AG10803 (cell line): ENCODE data around the gene CCDC170.

ENCODE experiments used
- DNase-seq: peaks from one replicate; pipeline ENCODE4 v3.0.0; 2010; ENCODE audit warnings: low read depth
- H3K4me3 ChIP-seq: 2 replicates; pipeline ENCODE4 v1.5.1; 2011; ENCODE audit warnings: mild to moderate bottlenecking, low read length, control low read depth
- TF ChIP-seq, protein P1 (sequence below): conservative IDR thresholded peaks from 2 replicates; pipeline ENCODE4 v1.5.1; 2011; ENCODE audit warnings: mild to moderate bottlenecking, low read length, control low read depth, inconsistent platforms

Gene CCDC170

DNA sequence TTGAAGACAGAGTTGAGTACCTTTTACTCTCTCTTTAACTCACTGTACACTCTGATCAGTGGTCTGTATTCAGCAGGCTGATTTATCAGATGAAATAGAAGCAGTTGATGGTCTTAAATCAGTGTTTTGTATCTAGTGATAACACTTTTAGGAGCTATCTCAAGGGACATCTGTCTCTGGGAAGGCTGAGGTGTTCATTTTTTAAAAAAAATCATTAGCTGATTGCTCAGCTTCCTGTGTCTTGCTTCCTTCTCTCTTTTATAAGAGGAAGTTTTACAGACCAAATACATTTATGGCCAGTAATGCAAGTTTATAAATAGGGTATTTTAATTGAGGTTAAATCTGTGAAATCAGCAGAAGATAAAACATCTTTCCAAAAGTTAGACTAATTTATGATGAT is 12.0 kb upstream of the CCDC170 start:
- TF ChIP-seq, protein P1, sequence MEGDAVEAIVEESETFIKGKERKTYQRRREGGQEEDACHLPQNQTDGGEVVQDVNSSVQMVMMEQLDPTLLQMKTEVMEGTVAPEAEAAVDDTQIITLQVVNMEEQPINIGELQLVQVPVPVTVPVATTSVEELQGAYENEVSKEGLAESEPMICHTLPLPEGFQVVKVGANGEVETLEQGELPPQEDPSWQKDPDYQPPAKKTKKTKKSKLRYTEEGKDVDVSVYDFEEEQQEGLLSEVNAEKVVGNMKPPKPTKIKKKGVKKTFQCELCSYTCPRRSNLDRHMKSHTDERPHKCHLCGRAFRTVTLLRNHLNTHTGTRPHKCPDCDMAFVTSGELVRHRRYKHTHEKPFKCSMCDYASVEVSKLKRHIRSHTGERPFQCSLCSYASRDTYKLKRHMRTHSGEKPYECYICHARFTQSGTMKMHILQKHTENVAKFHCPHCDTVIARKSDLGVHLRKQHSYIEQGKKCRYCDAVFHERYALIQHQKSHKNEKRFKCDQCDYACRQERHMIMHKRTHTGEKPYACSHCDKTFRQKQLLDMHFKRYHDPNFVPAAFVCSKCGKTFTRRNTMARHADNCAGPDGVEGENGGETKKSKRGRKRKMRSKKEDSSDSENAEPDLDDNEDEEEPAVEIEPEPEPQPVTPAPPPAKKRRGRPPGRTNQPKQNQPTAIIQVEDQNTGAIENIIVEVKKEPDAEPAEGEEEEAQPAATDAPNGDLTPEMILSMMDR: no peak
- DNase-seq: no peak
- H3K4me3 ChIP-seq: no peak overlapping the region

DNA sequence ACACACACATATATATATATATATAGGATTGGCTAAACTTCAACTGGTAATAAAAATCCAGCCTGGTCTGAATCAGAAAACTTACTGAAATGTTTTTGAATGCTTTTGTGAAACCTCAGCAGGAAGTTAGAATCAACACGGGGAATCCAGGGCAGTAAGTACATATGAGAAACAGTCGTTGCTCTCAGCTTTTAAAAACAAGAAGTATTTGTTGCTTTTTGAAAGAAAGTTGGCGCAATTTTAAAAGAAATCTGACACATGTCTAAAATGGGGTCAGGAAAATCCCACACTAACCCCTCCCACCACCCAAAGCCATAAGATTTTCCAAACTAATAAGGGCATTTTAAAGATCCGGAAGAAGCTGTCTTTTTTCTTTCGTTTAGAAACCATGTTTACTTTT is 11.5 kb upstream of the CCDC170 start:
- TF ChIP-seq, protein P1: no peak
- peak overlapping the region; percentile 22 for H3K4me3 ChIP-seq
- peak; percentile 55 for DNase-seq

DNA sequence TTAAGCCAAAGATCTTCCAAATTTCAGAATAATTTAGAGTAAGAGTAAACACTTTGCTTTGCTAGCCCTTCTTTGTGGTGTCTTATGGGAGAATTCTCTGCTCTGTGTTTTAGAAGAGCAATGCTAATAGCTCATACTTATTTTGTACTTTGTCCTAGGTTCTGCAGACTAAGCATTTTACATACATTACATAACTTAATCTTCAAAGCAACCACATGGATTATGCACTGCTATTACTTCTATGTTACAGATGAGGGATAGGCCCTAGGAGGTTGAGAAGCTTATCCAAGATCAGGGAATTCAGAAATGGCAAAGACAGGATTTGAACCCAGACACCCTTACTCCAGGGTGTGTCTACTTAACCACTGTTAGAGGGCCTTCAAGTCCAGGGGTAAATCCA is 9.8 kb upstream of the CCDC170 start:
- TF ChIP-seq, protein P1: no peak
- H3K4me3 ChIP-seq: no peak overlapping the region
- no peak for DNase-seq

DNA sequence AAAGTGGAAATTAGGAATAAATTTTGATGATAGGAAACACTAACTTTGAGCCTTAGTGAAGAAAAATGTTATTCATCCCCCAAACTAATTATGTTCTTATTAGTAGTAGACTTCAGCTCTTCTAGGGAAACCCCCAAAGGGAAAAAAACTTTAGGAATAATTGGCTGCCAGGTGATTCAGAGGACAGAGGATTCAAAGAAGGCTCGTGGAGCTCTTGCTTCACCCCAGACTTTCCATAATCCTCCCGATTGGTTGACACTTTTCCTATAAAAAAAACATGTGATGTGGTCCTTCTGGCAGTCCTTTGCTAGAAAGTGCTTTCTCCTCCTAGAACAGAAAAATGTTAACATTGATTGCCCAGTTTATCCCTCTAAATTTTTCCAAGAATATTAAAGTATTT is 5.6 kb upstream of the CCDC170 start:
- DNase-seq: no peak

DNA sequence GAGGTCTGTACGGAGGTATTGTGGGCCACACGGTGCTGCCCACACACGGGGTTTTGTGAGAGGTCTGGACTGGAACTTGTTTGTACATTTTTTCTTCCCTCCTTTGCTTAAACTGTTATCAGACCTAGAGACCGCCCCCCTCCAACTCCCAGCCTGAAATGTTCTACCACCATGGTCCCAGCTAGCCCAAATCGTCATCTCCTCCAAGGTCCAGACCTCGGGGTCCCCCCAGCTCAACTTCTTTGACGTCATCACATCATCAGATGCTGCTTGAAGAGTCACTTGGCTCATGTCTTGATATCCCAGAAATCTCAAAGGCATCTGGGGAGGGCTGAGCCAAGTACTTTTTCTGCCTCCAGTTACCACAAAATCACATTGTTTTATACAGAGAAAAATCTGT is 2.8 kb upstream of the CCDC170 start:
- no peak overlapping the region for H3K4me3 ChIP-seq
- TF ChIP-seq, protein P1: no peak
- DNase-seq: no peak

More for the DNA sequence above, 5.6 kb upstream of the CCDC170 start:
- no peak overlapping the region for H3K4me3 ChIP-seq
- TF ChIP-seq, protein P1: no peak

DNA sequence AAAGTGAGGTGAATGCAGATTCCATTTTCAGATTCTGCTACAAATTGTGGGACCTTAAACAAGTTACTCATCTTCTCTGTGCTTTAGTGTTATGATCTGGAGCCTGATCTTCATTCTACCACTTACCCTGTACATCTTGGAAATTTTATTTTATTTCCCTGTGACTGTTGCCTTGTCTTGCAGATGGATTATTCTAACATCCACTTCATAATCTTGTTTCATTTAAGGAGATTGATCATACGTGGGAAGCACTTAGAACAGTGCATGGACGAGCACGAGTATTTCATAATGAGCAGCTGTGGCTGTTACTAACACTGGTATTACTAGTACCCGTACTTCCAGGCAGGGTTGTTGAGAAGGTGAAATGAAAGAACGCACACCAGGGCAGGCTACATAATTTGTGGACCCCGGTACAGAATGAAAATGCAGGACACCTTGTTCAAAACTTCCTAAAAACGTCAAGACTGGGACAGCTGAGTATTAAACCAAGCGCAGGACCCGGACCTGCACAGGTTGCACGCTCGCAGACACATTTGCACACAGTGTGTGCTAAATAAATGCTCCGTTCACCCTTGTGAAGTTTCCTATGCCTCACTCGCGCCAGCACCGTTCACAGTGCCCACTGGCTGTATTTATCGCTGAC is 535 bp upstream of the CCDC170 start:
- peak; percentile 19 for DNase-seq
- peak overlapping the region; percentile 70 for H3K4me3 ChIP-seq
- TF ChIP-seq, protein P1: no peak

DNA sequence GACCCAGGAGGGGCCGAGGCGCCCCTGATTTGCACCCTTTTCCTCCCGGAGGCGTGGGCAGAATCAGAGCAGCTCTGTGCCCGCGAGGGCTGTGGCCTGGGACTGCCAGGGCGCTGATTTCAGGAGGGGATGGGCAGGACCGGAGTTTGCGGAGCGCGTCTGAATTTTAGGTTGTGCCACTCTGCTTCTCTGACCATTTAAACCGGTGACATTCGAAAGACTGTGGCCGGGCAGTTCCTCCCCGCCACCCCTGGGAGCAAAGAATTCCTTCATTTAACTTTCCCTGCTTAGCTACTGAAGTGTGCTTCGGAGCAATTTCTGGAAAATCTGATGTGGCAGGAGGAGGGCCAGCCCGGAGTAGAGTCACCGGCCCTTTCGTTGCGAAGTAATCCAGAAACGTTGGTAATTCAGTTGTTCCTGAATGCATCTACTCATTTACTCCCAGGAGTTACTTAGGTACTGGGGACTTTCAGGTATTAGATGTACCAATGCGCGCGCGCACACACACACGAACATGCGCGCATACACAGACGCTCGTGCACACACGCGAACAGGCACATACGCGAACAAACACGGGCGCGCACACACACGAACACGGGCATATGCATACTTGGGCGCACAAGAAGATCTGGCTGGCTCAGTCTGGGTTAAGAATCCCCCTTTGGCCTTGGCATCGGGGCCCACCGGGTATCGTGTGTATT is 568 bp downstream of the CCDC170 start:
- H3K4me3 ChIP-seq: peak overlapping the region; percentile 70
- TF ChIP-seq, protein P1: no peak
- peak; percentile 48 for DNase-seq
